Activated T-helper 1 cell treated with anti-CD3 and anti-CD28 coated beads, Interleukin-12 subunit alpha, Interleukin-12 subunit beta, Interleukin-2, Interleukin-4 antibody, amounts not matched to agents 30 ng/mL and 10 ng/mL and 1 ng/mL, durations not matched to agents 14 hours and 24 hours and 36 hours (primary cell): ENCODE results near the gene XRN1. TPM values are rescaled to one million over a fixed set of nuclear protein-coding genes. Genes with fewer than 3 reads are reported as not detected.

Source experiments
- DNase-seq: peaks from one replicate; pipeline ENCODE4 v3.0.0; 2021; ENCODE audit warnings: low spot score
- H3K27ac Mint-ChIP-seq: one replicate; pipeline ENCODE4 v1.8.0; 2021; ENCODE audit warnings: mild to moderate bottlenecking, mixed read lengths
- H3K27me3 Mint-ChIP-seq: one replicate; pipeline ENCODE4 v1.8.0; 2022; ENCODE audit warnings: mild to moderate bottlenecking, moderate library complexity, mixed read lengths; ENCODE audit not compliant: insufficient read depth
- H3K36me3 Mint-ChIP-seq: one replicate; pipeline ENCODE4 v1.8.0; 2021; ENCODE audit warnings: low read depth, mixed read lengths
- H3K4me1 Mint-ChIP-seq: one replicate; pipeline ENCODE4 v1.8.0; 2021; ENCODE audit warnings: low read depth, mixed read lengths
- H3K4me3 Mint-ChIP-seq: one replicate; pipeline ENCODE4 v1.8.0; 2021; ENCODE audit warnings: mild to moderate bottlenecking, moderate library complexity, mixed read lengths
- H3K9me3 Mint-ChIP-seq: one replicate; pipeline ENCODE4 v1.8.0; 2021; ENCODE audit warnings: mixed read lengths
- intact Hi-C: fragments of 100-400 bp; cut with micrococcal nuclease; formaldehyde crosslinking; loops from one replicate; pipeline ENCODE4 v1.15.1; 2024
- total RNA-seq: library from RNA; stranded (reverse); gene quantifications from 2 replicates; pipeline ENCODE4 v1.2.3, GENCODE V29; 2022

XRN1 gene
- total RNA-seq, 1 donor from 2014 or later = 52.7 TPM

DNA sequence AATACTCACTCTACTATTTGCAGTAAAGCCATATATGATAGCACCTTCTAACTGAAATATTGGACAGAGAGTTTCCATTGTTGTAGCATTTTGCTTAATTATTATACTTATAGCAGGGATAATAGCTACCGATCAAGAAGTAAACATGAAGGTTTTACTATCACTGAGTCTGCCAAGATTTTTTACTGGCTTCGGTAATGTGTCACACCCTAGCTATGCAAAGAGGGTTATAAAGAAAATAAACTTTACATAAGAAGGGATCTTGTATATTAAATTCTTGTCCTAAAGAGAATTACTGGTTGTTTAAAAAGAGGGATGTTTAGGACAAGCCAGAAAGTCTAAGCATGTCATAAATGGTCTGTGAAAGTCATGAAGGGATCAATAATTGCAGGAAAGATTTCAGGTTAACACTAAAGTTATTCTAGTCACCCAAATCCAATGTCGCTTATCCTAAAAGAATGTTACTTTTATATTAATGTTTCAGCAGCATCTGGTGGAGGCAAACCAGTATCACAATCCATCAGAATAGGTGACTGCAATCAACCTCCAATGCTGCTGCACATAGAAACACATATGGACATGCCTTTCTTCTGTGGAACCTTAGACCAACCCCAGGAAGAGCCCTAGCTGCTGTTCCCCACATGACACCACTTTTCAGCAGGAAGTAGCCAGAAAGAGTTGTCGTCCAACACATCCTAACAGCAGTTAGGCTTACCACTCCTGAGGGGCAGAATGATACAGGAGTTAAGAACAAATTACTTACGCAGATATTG is 159.8 kb downstream of the XRN1 start:
- Mint-ChIP-seq H3K9me3 (peaks cover 18% of the 10 kb centered on the region), H3K27me3 (no peaks in the 10 kb centered on the region), H3K27ac (no peak overlapping the region), H3K36me3 (peaks cover 3% of the 10 kb centered on the region), H3K4me3 (no peak overlapping the region), H3K4me1 (no peaks in the 10 kb centered on the region)
- no peak for DNase-seq
- intact Hi-C loops = no loop called here

DNA sequence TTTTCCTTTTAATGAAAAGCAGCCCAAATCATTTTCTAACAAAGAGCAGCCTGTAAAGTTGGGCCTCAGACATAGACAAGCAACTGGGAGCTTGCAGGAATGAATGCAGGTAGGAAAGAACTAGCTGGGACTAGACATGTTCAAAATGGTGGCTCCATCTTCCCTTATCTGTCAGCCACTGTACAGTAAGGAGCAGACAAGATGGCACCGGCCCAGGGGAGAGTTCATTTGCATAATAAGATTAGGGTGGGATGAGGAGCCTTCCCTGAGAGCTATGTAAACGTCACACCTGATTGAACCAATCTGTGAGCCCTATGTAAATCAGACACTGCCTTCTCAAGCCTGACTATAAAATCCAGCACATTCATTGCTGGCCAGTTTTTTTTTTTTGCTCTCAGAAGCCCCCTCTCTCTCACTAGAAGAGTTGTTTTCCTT is 162.7 kb downstream of the XRN1 start:
- no peak for DNase-seq
- Mint-ChIP-seq H3K36me3 (peaks cover 3% of the 10 kb centered on the region), H3K27ac (no peak overlapping the region), H3K4me1 (peaks cover 2% of the 10 kb centered on the region), H3K9me3 (peaks cover 18% of the 10 kb centered on the region), H3K27me3 (no peaks in the 10 kb centered on the region), H3K4me3 (no peak overlapping the region)
- intact Hi-C loops = no loop called here

DNA sequence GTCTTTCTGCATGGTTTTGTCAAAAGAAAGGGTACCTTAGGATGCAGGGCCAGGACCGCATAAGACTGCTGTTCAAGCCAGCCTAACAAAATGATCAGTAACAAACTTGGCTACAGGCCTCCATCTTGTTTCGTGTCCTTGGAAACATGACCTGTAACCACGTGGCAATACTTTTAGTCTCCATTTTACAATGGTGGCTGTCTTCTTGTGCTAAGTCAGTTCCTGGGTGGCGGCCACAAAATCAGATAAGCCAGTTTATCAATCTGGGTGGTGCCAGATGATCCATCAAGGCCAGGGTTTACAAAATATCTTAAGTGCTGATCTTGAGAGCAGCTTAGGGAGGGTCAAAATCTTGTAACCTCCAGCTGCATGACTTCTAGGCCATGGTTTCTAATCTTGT is 165.3 kb downstream of the XRN1 start:
- Mint-ChIP-seq H3K36me3 (no peaks in the 10 kb centered on the region), H3K9me3 (peaks cover 1% of the 10 kb centered on the region), H3K27ac (no peak overlapping the region), H3K27me3 (no peaks in the 10 kb centered on the region), H3K4me3 (no peak overlapping the region), H3K4me1 (peaks cover 12% of the 10 kb centered on the region)
- no peak for DNase-seq
- intact Hi-C loops = loop anchor here (5.0 kb wide), 1 partner anchor 545 kb away; the partner anchor contains the start of gene RNF7

DNA sequence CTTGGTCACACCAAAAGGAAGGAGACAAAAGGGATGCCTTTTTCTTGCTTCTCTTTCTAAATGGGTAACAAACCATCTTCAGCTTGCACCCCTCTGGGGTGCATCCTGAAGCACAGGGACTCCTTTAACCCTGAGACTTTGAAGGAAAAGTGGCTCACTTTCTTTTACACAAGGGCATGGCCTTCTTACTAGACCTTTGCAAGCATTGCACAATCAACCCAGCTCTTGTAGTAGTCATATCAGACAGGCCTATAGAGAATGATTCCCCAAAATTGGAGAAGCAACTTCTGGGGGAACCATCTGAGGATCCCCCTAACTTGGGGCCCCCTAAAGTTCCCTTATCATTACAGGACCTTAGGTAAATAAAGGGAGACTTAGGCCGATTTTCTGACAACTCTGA is 166.4 kb downstream of the XRN1 start:
- H3K4me3 Mint-ChIP-seq = no peak overlapping the region
- no peak for DNase-seq
- no peaks in the 10 kb centered on the region for H3K27me3 Mint-ChIP-seq
- peaks cover 12% of the 10 kb centered on the region for H3K4me1 Mint-ChIP-seq
- no peaks in the 10 kb centered on the region for H3K36me3 Mint-ChIP-seq
- H3K27ac Mint-ChIP-seq = no peak overlapping the region
- intact Hi-C loops = loop anchor here (2.0 to 5.0 kb wide), 2 partner anchors 57 to 544 kb away; partner anchors contain the start of genes GK5 and RNF7
- no peaks in the 10 kb centered on the region for H3K9me3 Mint-ChIP-seq

DNA sequence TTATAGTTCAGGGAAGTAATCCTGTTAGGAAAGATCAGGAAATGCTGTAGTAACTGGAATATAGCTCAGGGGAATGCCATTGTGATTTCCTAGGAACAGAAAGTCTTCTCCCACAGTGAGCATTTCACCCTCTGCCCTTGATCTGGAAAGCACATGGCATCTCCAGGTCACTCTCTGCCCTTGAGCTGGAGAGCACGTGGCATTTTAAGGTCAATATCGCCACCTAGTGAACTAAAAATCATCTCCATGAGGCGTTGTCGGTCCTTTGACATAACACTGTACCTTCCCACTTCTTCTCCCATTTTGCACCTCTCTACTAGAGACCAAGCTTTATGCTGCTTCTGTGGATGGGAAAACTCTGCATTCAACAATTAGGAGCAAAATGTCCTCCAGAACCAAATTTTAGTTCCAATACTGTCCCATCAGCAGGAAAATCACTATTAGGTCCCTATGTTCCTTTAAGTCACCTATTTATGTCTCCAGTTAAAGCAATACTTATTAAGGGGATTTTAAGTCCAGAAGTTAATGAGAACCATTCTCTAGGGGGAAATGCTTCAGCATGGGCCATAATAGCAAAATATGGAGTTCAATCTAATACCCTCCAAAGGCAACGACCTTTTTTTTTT is 167.8 kb downstream of the XRN1 start:
- no peaks in the 10 kb centered on the region for H3K27me3 Mint-ChIP-seq
- peaks cover 24% of the 10 kb centered on the region for H3K4me1 Mint-ChIP-seq
- H3K27ac Mint-ChIP-seq = no peak overlapping the region
- peak; percentile 36 for DNase-seq
- H3K36me3 Mint-ChIP-seq = no peaks in the 10 kb centered on the region
- H3K4me3 Mint-ChIP-seq = no peak overlapping the region
- H3K9me3 Mint-ChIP-seq = no peaks in the 10 kb centered on the region
- intact Hi-C loops = loop anchor here (1.0 to 5.0 kb wide), 7 partner anchors 55 to 543 kb away; partner anchors contain the start of genes GK5 and RNF7

DNA sequence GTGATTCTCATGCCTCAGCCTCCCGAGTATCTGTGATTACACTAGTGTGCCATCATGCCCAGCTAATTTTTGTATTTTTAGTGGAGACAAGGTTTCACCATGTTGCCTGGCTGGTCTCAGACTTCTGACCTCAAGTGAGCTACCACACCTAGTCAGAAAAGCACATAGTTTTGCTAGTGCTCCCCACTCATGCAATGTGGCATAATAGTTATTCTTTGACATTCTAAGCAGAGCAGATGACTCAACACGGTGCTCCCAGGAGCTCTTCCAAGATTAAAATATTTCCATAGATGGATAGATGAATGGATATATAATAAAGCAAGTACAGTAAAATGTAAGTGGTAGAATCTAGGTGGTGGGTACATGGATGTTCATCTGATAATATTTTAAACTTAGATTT is 169.4 kb downstream of the XRN1 start:
- intact Hi-C loops = no loop called here
- no peaks in the 10 kb centered on the region for H3K27me3 Mint-ChIP-seq

DNA sequence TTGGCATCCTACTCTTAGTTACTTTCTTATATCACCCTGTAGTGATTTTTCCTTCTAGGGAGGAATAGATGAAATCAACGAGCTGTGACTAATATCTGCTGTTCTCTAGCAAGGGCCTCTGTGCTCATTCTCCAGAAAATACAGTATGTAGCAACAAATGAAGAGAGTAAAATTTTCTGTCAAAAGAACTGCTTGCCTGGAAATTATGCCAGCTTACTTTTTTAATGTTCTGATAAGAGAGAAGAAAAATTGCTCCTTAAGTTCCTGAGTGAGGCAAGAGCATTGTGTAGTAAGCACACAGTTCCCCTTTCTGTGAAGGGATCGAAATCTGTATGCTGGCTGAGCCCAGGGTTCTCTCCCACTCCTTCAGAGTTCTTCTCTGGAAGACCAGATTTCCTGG is 171.1 kb downstream of the XRN1 start:
- H3K4me3 Mint-ChIP-seq = no peak overlapping the region
- intact Hi-C loops = no loop called here
- H3K4me1 Mint-ChIP-seq = peaks cover 25% of the 10 kb centered on the region

More for the DNA sequence above, 169.4 kb downstream of the XRN1 start:
- no peak overlapping the region for H3K27ac Mint-ChIP-seq
- H3K4me1 Mint-ChIP-seq = peaks cover 25% of the 10 kb centered on the region
- no peaks in the 10 kb centered on the region for H3K36me3 Mint-ChIP-seq
- no peaks in the 10 kb centered on the region for H3K9me3 Mint-ChIP-seq
- H3K4me3 Mint-ChIP-seq = no peak overlapping the region
- DNase-seq = no peak

DNA sequence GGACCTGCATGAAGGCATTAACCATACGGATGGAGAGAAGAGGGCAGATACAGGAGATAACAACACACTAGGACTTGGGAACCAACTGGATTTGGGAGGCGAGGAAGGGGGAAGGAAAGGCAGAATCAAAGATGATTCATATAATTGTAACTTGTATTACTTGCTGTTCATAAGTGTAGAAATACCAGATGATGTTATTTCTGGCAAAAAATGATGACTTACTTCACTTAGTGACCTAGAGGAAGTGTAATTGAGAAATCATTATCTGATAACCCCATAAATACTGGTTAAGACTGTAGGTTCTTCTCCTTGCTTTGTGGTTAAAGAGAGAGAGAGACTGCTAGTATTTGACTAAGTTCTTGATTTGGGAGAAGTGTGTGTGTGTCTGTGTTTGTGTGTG is 172.0 kb downstream of the XRN1 start:
- DNase-seq = no peak
- H3K27me3 Mint-ChIP-seq = no peaks in the 10 kb centered on the region
- no peak overlapping the region for H3K4me3 Mint-ChIP-seq
- no peak overlapping the region for H3K27ac Mint-ChIP-seq
- intact Hi-C loops = no loop called here
- H3K4me1 Mint-ChIP-seq = peaks cover 25% of the 10 kb centered on the region
- H3K9me3 Mint-ChIP-seq = no peaks in the 10 kb centered on the region
- H3K36me3 Mint-ChIP-seq = no peaks in the 10 kb centered on the region

More for the DNA sequence above, 171.1 kb downstream of the XRN1 start:
- Mint-ChIP-seq H3K27ac (no peak overlapping the region), H3K9me3 (no peaks in the 10 kb centered on the region), H3K36me3 (no peaks in the 10 kb centered on the region), H3K27me3 (no peaks in the 10 kb centered on the region)
- no peak for DNase-seq

DNA sequence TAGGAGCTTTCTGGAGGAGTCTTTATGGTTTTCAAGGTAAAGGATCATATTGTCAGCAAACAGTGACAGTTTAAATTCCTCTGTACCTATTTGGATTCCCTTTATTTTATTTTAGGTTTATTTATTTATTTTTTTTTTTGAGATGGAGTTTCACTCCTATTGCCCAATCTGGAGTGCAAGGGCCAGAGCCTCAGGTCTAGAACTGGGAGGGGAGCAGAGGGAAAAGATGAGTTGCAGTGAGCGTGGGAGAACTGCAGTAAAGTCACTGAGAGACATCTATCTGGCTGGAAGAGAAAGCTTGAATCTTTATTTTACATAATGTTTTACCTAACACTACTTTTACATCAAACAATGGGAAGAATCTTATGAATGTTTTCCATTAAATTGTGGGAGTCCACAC is 172.9 kb downstream of the XRN1 start:
- peaks cover 31% of the 10 kb centered on the region for H3K4me1 Mint-ChIP-seq
- intact Hi-C loops = no loop called here
- no peak overlapping the region for H3K27ac Mint-ChIP-seq
- no peaks in the 10 kb centered on the region for H3K36me3 Mint-ChIP-seq
- peaks cover 4% of the 10 kb centered on the region for H3K9me3 Mint-ChIP-seq
- no peak overlapping the region for H3K4me3 Mint-ChIP-seq
- no peak for DNase-seq
- no peaks in the 10 kb centered on the region for H3K27me3 Mint-ChIP-seq

DNA sequence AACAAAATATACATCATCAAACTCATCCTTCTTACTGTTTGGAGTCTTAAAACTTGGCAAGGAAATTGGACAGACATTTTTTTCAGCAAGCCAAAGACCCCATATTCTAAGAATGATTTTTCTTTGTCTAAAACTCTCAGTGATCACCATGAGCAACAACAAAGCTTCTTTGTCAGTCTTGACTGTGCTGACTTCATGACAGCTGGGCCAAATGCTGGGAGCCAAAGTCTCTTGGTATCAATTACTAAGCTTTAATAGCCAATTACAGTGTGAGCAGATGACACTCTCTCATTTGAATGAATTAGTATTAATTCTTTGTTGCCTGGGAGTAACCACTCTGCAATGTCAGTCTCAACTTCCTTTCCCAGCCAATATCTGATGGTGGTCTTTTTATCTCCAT is 174.3 kb downstream of the XRN1 start:
- Mint-ChIP-seq H3K9me3 (peaks cover 4% of the 10 kb centered on the region), H3K4me3 (no peak overlapping the region), H3K27me3 (no peaks in the 10 kb centered on the region), H3K4me1 (peaks cover 28% of the 10 kb centered on the region), H3K36me3 (no peaks in the 10 kb centered on the region), H3K27ac (no peak overlapping the region)
- DNase-seq = no peak
- intact Hi-C loops = no loop called here

DNA sequence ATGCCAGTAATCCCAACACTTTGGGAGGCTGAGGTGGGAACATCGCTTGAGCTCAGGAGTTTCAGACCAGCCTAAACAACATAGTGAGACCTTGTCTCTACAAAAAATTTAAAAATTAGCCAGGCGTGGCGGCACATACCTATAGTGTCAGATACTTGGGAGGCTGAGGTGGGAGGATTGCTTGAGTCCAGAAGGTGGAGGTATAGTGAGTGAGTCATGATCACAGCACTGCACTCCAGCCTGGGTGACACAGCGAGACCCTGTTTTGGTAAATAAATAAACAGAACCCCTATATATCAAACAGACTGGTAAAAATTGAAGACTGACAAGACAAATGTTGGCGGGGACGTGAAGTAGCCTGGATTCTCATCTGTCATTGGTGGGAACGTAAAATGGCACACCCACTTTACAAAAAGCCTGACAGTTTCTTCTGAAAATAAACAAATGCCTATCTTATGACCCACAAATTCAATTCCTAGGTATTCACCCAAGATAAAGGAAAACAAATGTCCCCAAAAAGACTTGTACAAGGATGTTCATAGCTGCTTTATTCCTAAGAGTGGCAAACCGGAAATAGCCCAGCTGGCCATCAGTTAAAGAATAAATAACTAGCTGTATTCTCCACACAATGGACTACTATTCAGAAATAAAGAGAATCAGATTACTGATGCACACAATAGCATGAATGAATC is 175.5 kb downstream of the XRN1 start:
- Mint-ChIP-seq H3K4me3 (no peak overlapping the region), H3K27ac (no peak overlapping the region), H3K4me1 (peaks cover 28% of the 10 kb centered on the region), H3K27me3 (no peaks in the 10 kb centered on the region), H3K9me3 (peaks cover 6% of the 10 kb centered on the region), H3K36me3 (no peaks in the 10 kb centered on the region)
- intact Hi-C loops = no loop called here
- DNase-seq = no peak

DNA sequence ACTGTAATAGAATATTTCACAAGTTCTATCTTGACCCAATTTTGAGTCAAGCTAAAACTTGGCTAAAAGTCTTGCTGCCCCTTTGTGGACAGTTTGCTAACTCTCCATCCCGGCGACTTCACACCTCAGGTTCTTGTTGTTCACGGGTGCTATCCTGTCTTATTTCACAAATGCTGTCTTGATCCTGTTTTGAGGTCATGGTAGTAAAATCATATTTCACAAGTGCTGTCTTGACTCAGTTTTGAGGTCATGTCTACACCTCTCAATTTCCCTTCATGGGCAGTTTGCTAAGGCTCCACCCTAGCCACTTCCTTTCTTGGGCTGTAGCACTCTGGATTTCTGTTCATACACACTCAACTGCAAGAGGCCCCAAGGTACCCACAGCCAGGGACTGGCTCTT is 177.4 kb downstream of the XRN1 start:
- intact Hi-C loops = loop anchor here (1.0 to 2.0 kb wide), 2 partner anchors 46 to 121 kb away; partner anchors contain the start of genes GK5 and TFDP2
- Mint-ChIP-seq H3K36me3 (no peaks in the 10 kb centered on the region), H3K27me3 (no peaks in the 10 kb centered on the region), H3K4me1 (peaks cover 20% of the 10 kb centered on the region), H3K27ac (peak overlapping the region; percentile 65), H3K4me3 (peak overlapping the region; percentile 11), H3K9me3 (peaks cover 8% of the 10 kb centered on the region)
- peak; percentile 49 for DNase-seq

DNA sequence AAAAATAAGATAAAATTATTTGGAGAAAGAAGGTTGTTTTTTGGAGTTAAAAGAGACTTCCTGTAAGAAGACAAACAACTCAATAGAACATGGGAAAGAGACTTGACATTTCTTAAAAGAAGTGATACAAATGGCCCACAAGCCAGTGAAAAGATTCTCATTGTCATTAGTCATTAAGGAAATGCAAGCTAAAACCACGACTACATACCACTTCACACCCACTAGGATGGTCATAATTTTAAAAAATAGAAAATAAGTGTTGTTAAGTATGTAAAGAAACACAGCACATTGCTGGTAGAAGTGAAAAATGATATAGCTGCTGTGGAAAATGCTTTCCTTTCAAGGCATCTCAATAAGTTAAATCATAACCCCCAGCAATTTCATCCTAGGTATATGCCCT is 178.1 kb downstream of the XRN1 start:
- intact Hi-C loops = loop anchor here (1.0 to 2.0 kb wide), 2 partner anchors 45 to 120 kb away; partner anchors contain the start of genes GK5 and TFDP2
- Mint-ChIP-seq H3K36me3 (no peaks in the 10 kb centered on the region), H3K4me1 (peaks cover 15% of the 10 kb centered on the region), H3K27ac (peak overlapping the region; percentile 65), H3K4me3 (no peak overlapping the region), H3K27me3 (no peaks in the 10 kb centered on the region), H3K9me3 (peaks cover 8% of the 10 kb centered on the region)
- DNase-seq = no peak
